Lower leg skin (tissue), 3 donors: ENCODE measurements around the gene LRRC47.

ENCODE experiments used
- CTCF ChIP-seq, 3 donors: fragments of 450-650 bp; IDR thresholded peaks; one replicate each; pipeline ENCODE4 v1.5.1; 2016; ENCODE audit warnings: antibody characterized with exemption in 3 of 3, mild to moderate bottlenecking in 3 of 3, moderate library complexity in 2 of 3
- POLR2A ChIP-seq, 2 donors: fragments of 450-650 bp; IDR thresholded peaks; one replicate each; pipeline ENCODE4 v1.6.1; 2016 to 2017; ENCODE audit warnings: antibody characterized with exemption in 2 of 2, mild to moderate bottlenecking in 1 of 2, moderate library complexity in 1 of 2

GRCh38 chr1:3729594-3730542 lies 66.4 kb downstream of the LRRC47 start:
- TF ChIP-seq CTCF (IDR thresholded peaks at IDR 0.05) (no peak), POLR2A (IDR thresholded peaks at IDR 0.05) (no peak)
